ENCODE measurements around the gene BCOR. TPM values are rescaled to one million over a fixed set of nuclear protein-coding genes. Genes with fewer than 3 reads are reported as not detected.

Gene BCOR
- total and polyA plus RNA-seq, 9 of the 15 experiments (the other 6 are each of a cell fraction or from before 2014, with no cell fraction given) = 27.5 to 113 (median 37.6) TPM

DNA sequence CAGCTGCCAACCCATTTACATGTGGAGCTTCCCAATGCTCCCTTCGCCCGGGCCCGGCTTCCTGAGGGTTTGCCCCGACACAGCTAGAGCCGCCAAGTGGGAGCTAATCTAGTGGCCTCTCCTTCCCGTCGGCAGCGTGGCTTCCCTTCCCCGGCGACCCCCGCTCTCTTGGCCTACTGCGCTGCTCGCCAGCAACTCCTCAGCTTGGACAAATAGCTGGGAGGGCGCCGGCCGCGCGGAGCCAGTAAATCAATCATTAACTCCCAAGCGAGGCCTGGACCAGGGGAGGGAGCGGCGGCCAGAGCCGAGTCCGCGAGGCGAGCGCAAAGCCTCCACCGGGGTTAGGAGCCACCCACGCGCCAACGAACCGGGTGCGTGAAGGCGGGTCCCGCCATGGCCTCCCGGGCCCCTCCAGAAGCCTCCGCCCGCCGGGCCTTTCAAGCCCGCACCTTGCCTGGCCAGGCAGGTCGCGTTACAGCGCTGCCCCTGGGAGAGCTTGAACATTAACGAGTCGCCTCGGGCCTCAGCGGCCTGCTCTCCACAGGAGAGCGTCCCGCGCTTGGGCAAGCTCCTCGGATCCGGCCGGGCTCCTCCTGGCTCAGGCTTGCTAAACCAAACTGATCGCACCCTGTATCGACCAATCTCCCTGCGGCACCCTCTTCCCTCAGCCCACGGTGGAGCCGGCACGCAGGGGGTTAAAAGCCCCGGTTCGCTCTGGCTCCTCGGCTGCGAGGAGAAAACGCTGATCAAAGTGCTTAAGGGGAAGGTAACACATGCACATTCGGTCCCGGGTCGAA, 10.6 kb upstream of the BCOR start (continued):
- TF ChIP-seq ZNF224 (CRISPR knock-in tag; IDR thresholded peaks at IDR 0.05) (no peak), KDM1A (IDR thresholded peaks at IDR 0.05) (no peak), L3MBTL2 (IDR thresholded peaks at IDR 0.05) (0 out of 2 replicates have a peak, but pooled peaks have one; percentile 63), TCFL5 (CRISPR knock-in tag; conservative IDR thresholded peaks at IDR 0.05) (no peak), DNMT1 (IDR thresholded peaks at IDR 0.05) (no peak), ZNF134 (CRISPR knock-in tag; conservative IDR thresholded peaks at IDR 0.05) (no peak), CHCHD3 (CRISPR knock-in tag; IDR thresholded peaks at IDR 0.05) (no peak), NFXL1 (CRISPR knock-in tag; IDR thresholded peaks at IDR 0.05) (no peak), RUNX1 (IDR thresholded peaks at IDR 0.05; ENCODE audit: low read depth) (no peak), POLR2G (IDR thresholded peaks at IDR 0.05; ENCODE audit: low read depth, low read length) (peak; percentile 70), ELF2 (CRISPR knock-in tag; IDR thresholded peaks at IDR 0.05) (no peak), JUNB (CRISPR knock-in tag; conservative IDR thresholded peaks at IDR 0.05) (no peak), ZNF644 (tag; IDR thresholded peaks at IDR 0.05; ENCODE audit: low read depth) (no peak; the same call in 1 of the 2 replicates), ZNF551 (CRISPR knock-in tag; IDR thresholded peaks at IDR 0.05) (no peak), ATF1 (CRISPR knock-in tag; IDR thresholded peaks at IDR 0.05) (no peak), ATF1 (tag; IDR thresholded peaks at IDR 0.05) (no peak), CHD2 (IDR thresholded peaks at IDR 0.05; ENCODE audit: low read depth, low read length) (no peak), FIP1L1 (IDR thresholded peaks at IDR 0.05; ENCODE audit: low read depth, low read length, poor library complexity, severe bottlenecking) (no peak), SP1 (CRISPR knock-in tag; IDR thresholded peaks at IDR 0.05) (peak; percentile 46)
- TF ChIP-seq, protein P1, sequence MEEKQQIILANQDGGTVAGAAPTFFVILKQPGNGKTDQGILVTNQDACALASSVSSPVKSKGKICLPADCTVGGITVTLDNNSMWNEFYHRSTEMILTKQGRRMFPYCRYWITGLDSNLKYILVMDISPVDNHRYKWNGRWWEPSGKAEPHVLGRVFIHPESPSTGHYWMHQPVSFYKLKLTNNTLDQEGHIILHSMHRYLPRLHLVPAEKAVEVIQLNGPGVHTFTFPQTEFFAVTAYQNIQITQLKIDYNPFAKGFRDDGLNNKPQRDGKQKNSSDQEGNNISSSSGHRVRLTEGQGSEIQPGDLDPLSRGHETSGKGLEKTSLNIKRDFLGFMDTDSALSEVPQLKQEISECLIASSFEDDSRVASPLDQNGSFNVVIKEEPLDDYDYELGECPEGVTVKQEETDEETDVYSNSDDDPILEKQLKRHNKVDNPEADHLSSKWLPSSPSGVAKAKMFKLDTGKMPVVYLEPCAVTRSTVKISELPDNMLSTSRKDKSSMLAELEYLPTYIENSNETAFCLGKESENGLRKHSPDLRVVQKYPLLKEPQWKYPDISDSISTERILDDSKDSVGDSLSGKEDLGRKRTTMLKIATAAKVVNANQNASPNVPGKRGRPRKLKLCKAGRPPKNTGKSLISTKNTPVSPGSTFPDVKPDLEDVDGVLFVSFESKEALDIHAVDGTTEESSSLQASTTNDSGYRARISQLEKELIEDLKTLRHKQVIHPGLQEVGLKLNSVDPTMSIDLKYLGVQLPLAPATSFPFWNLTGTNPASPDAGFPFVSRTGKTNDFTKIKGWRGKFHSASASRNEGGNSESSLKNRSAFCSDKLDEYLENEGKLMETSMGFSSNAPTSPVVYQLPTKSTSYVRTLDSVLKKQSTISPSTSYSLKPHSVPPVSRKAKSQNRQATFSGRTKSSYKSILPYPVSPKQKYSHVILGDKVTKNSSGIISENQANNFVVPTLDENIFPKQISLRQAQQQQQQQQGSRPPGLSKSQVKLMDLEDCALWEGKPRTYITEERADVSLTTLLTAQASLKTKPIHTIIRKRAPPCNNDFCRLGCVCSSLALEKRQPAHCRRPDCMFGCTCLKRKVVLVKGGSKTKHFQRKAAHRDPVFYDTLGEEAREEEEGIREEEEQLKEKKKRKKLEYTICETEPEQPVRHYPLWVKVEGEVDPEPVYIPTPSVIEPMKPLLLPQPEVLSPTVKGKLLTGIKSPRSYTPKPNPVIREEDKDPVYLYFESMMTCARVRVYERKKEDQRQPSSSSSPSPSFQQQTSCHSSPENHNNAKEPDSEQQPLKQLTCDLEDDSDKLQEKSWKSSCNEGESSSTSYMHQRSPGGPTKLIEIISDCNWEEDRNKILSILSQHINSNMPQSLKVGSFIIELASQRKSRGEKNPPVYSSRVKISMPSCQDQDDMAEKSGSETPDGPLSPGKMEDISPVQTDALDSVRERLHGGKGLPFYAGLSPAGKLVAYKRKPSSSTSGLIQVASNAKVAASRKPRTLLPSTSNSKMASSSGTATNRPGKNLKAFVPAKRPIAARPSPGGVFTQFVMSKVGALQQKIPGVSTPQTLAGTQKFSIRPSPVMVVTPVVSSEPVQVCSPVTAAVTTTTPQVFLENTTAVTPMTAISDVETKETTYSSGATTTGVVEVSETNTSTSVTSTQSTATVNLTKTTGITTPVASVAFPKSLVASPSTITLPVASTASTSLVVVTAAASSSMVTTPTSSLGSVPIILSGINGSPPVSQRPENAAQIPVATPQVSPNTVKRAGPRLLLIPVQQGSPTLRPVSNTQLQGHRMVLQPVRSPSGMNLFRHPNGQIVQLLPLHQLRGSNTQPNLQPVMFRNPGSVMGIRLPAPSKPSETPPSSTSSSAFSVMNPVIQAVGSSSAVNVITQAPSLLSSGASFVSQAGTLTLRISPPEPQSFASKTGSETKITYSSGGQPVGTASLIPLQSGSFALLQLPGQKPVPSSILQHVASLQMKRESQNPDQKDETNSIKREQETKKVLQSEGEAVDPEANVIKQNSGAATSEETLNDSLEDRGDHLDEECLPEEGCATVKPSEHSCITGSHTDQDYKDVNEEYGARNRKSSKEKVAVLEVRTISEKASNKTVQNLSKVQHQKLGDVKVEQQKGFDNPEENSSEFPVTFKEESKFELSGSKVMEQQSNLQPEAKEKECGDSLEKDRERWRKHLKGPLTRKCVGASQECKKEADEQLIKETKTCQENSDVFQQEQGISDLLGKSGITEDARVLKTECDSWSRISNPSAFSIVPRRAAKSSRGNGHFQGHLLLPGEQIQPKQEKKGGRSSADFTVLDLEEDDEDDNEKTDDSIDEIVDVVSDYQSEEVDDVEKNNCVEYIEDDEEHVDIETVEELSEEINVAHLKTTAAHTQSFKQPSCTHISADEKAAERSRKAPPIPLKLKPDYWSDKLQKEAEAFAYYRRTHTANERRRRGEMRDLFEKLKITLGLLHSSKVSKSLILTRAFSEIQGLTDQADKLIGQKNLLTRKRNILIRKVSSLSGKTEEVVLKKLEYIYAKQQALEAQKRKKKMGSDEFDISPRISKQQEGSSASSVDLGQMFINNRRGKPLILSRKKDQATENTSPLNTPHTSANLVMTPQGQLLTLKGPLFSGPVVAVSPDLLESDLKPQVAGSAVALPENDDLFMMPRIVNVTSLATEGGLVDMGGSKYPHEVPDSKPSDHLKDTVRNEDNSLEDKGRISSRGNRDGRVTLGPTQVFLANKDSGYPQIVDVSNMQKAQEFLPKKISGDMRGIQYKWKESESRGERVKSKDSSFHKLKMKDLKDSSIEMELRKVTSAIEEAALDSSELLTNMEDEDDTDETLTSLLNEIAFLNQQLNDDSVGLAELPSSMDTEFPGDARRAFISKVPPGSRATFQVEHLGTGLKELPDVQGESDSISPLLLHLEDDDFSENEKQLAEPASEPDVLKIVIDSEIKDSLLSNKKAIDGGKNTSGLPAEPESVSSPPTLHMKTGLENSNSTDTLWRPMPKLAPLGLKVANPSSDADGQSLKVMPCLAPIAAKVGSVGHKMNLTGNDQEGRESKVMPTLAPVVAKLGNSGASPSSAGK (IDR thresholded peaks at IDR 0.05) = peak; percentile 44; the same call in 1 of the 2 replicates
